ENCODE results near the gene LRRN2. TPM values are rescaled to one million over a fixed set of nuclear protein-coding genes. Genes with fewer than 3 reads are reported as not detected.

Gene LRRN2
- polyA plus RNA-seq, 1 donor from 2014 or later, result 3.3 TPM

DNA sequence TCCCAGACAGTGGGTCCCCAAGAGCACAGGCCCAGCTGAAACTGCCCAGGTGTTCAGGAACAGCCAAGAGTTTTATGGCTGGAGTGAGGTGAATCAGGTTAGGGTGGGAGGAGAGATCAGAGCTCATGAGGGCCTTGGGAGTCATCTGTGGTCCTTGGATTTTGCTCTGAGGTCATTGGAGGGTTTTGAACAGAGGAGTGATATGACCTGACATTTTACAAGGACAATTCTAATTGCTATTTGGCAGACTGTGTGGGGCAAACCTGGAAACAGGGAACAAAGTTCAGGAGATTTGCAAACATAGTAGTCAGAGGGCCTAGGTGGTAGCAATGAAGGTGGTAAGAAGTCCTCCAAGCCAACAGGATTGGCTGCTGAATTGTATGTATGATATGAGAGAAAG is 31.1 kb upstream of the LRRN2 start:
- H3K36me3 ChIP-seq (ENCODE audit: insufficient read depth, low read length), result no peaks in the 10 kb centered on the region
- H3K27me3 ChIP-seq (ENCODE audit: insufficient read depth, low read depth, low read length), result no peaks in the 10 kb centered on the region
- H3K9ac ChIP-seq (ENCODE audit: low read length), result no peak overlapping the region
- no peak overlapping the region for H2AFZ ChIP-seq (ENCODE audit: low read depth, low read length)
- no peak overlapping the region for H3K27ac ChIP-seq (ENCODE audit: low read length)
- TF ChIP-seq EZH2 (IDR thresholded peaks at IDR 0.05; ENCODE audit: borderline replicate concordance, insufficient read depth, low read length, poor library complexity, severe bottlenecking) (no peak), SMC3 (conservative IDR thresholded peaks at IDR 0.05; ENCODE audit: poor library complexity) (no peak), POLR2AphosphoS5 (IDR thresholded peaks at IDR 0.05) (no peak), CTCF (IDR thresholded peaks at IDR 0.05; ENCODE audit: poor library complexity, severe bottlenecking) (no peak), TAF1 (IDR thresholded peaks at IDR 0.05; ENCODE audit: low read depth) (no peak), REST (IDR thresholded peaks at IDR 0.05; ENCODE audit: borderline replicate concordance) (no peak), MXI1 (conservative IDR thresholded peaks at IDR 0.05; ENCODE audit: poor library complexity, severe bottlenecking) (no peak), RAD21 (conservative IDR thresholded peaks at IDR 0.05) (no peak), EP300 (conservative IDR thresholded peaks at IDR 0.05; ENCODE audit: poor library complexity, severe bottlenecking) (no peak)
- no peaks in the 10 kb centered on the region for H4K20me1 ChIP-seq (ENCODE audit: insufficient read depth)
- H3K79me2 ChIP-seq (replicated peaks; ENCODE audit: insufficient read depth, low read length), result no peaks in the 10 kb centered on the region
- no peak overlapping the region for H3K4me3 ChIP-seq (ENCODE audit: low read length)
- no peaks in the 10 kb centered on the region for H3F3A ChIP-seq (ENCODE audit: insufficient read depth, low read length, poor library complexity, severe bottlenecking)
- H3K4me2 ChIP-seq (ENCODE audit: low read length), result no peak overlapping the region
- no peaks in the 10 kb centered on the region for H3K9me3 ChIP-seq (ENCODE audit: low read length)
- H3K9me2 ChIP-seq (ENCODE audit: insufficient read depth, low read length), result no peaks in the 10 kb centered on the region

DNA sequence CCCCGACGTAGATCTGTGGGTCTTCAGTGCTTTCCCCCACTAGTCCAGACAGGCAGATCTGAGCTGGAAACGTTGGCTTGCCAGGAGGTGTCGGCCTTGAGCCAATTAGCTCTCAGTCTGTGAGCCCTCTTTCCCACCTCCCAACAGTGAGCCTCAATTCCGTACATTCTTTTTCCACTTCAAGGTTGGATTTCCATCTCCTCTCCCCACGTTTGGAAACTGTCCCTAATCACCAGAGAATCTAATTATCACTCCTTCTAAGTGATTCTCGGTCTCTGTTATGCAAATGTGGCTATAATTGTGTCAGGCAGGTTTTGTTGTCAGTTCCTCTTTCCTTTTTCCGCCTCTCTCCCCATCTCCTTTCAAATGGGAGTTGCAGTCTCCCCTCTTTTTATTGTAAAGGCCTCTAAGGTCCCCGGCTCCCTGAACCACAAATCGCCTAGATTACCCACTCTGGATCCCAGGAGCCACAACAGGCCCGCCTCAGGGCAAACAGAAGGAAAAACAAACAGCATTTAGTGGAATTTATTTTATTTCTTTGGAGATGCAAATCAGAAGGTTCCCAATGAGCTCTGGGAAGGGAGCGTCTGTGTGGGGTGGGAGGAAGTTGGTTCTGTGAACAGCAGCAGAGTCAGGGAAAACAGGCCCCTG is 29.4 kb upstream of the LRRN2 start:
- H2AFZ ChIP-seq (ENCODE audit: low read depth, low read length), result no peak overlapping the region
- H3K9ac ChIP-seq (ENCODE audit: low read length), result no peak overlapping the region
- no peaks in the 10 kb centered on the region for H4K20me1 ChIP-seq (ENCODE audit: insufficient read depth)
- H3K36me3 ChIP-seq (ENCODE audit: insufficient read depth, low read length), result no peaks in the 10 kb centered on the region
- no peak overlapping the region for H3K27ac ChIP-seq (ENCODE audit: low read length)
- no peaks in the 10 kb centered on the region for H3K79me2 ChIP-seq (replicated peaks; ENCODE audit: insufficient read depth, low read length)
- no peaks in the 10 kb centered on the region for H3K9me2 ChIP-seq (ENCODE audit: insufficient read depth, low read length)
- peaks cover 4% of the 10 kb centered on the region for H3F3A ChIP-seq (ENCODE audit: insufficient read depth, low read length, poor library complexity, severe bottlenecking)
- TF ChIP-seq RAD21 (conservative IDR thresholded peaks at IDR 0.05) (peak; percentile 50), MXI1 (conservative IDR thresholded peaks at IDR 0.05; ENCODE audit: poor library complexity, severe bottlenecking) (no peak), SMC3 (conservative IDR thresholded peaks at IDR 0.05; ENCODE audit: poor library complexity) (peak; percentile 44), CTCF (IDR thresholded peaks at IDR 0.05; ENCODE audit: poor library complexity, severe bottlenecking) (peak; percentile 45)
- no peaks in the 10 kb centered on the region for H3K9me3 ChIP-seq (ENCODE audit: low read length)
- no peak overlapping the region for H3K4me2 ChIP-seq (ENCODE audit: low read length)
- no peak overlapping the region for H3K4me3 ChIP-seq (ENCODE audit: low read length)
- H3K27me3 ChIP-seq (ENCODE audit: insufficient read depth, low read depth, low read length), result no peaks in the 10 kb centered on the region
